Measurements from ENCODE around the gene DDA1. TPM values are rescaled to one million over a fixed set of nuclear protein-coding genes. Genes with fewer than 3 reads are reported as not detected.

DDA1 gene
- total and polyA plus RNA-seq, 9 of the 15 experiments (the other 6 are each of a cell fraction or from before 2014, with no cell fraction given): 1.4 to 83.8 (median 33.8) TPM

DNA sequence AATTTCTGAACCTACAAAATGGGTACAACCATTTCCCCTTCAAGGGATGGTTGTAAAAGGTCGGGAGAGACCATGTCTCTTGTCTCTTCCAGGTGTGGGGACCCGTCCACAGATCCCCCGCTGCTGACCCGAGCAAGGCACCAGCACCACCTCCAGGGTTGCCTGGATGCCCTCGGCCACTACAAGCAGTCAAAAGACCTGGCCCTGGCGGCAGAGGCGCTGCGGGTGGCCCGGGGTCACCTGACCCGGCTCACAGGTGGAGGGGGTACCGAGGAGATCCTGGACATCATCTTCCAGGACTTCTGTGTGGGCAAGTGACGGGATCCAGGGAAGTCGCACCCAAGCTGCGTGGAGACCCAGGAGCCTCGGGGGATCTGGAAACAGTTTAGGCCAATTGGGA lies 32.0 kb downstream of the DDA1 start:
- 93% methylated on average over 13 of the region's 15 CpGs for WGBS (ENCODE audit: insufficient coverage, low coverage, missing lambda C conversion rate)
- no peak overlapping the region for H2AFZ ChIP-seq (ENCODE audit: low read depth, low read length)
- H3K27me3 ChIP-seq (ENCODE audit: control insufficient read depth in 2 of 2, insufficient read depth in 2 of 2, low read length in 2 of 2): no peaks in the 10 kb centered on the region
- H3K9me3 ChIP-seq (replicated peaks; ENCODE audit: control insufficient read depth, insufficient read depth, low read depth, low read length): no peaks in the 10 kb centered on the region
- FAIRE-seq (no peak), DNase-seq (ENCODE audit: extremely low read depth in 1 of 4, low spot score in 3 of 4) (no peak), ATAC-seq (no peak)
- no peaks in the 10 kb centered on the region for H3K9me1 ChIP-seq (ENCODE audit: control insufficient read depth, insufficient read depth, low read length)
- H3K9ac ChIP-seq (ENCODE audit: insufficient read depth in 1 of 2, low read depth in 2 of 2, low read length in 2 of 2): no peak overlapping the region
- peaks cover 24% of the 10 kb centered on the region; the same call in 1 of the 3 replicates for H3K36me3 ChIP-seq (ENCODE audit: control insufficient read depth, insufficient read depth, low read length)
- H4K20me1 ChIP-seq (replicated peaks; ENCODE audit: control insufficient read depth, insufficient read depth, low read length): no peaks in the 10 kb centered on the region; the same call in 1 of the 2 replicates
- no peak overlapping the region for H3K27ac ChIP-seq (ENCODE audit: extremely low read depth, low read depth, low read length)
- POLR2A ChIA-PET: no interaction called here
- H3K4me1 ChIP-seq (replicated peaks in 1 of 2; ENCODE audit: control insufficient read depth in 2 of 2, insufficient read depth in 2 of 2, low read length in 2 of 2): peaks cover 7 to 43% of the 10 kb centered on the region in 2 experiments; a peak in 4 of 5 replicates
- CTCF ChIA-PET (ENCODE audit: low intra/inter-chr PET ratio): no interaction called here
- BruUV-seq (replicated peaks): no TSS peak
- H3K4me2 ChIP-seq (ENCODE audit: insufficient read depth, low read length): no peak overlapping the region
- no peak overlapping the region for H3K4me3 ChIP-seq
- peaks cover 20% of the 10 kb centered on the region for H3K79me2 ChIP-seq (ENCODE audit: control insufficient read depth, insufficient read depth, low read length)
- intact Hi-C loops (cut with micrococcal nuclease) (no loop called here), in situ Hi-C loops (cut with MboI) (no loop called here)
- no peak for TF ChIP-seq CCAR2 (IDR thresholded peaks at IDR 0.05; ENCODE audit: low read depth, low read length)
- no peak for TF ChIP-seq NR4A1 (CRISPR knock-in tag; IDR thresholded peaks at IDR 0.05)
- TF ChIP-seq NR4A1 (tag; IDR thresholded peaks at IDR 0.05): no peak
- TF ChIP-seq JUNB (CRISPR knock-in tag; conservative IDR thresholded peaks at IDR 0.05): no peak
- TF ChIP-seq CBX8 (IDR thresholded peaks at IDR 0.05; ENCODE audit: borderline replicate concordance, extremely low read depth, low read depth, low read length, poor library complexity, severe bottlenecking): no peak
- no peak for TF ChIP-seq FOSL1 (tag; conservative IDR thresholded peaks at IDR 0.05)
- no peak for TF ChIP-seq STAG1 (CRISPR knock-in tag; IDR thresholded peaks at IDR 0.05; ENCODE audit: borderline replicate concordance)
- TF ChIP-seq, protein P1, sequence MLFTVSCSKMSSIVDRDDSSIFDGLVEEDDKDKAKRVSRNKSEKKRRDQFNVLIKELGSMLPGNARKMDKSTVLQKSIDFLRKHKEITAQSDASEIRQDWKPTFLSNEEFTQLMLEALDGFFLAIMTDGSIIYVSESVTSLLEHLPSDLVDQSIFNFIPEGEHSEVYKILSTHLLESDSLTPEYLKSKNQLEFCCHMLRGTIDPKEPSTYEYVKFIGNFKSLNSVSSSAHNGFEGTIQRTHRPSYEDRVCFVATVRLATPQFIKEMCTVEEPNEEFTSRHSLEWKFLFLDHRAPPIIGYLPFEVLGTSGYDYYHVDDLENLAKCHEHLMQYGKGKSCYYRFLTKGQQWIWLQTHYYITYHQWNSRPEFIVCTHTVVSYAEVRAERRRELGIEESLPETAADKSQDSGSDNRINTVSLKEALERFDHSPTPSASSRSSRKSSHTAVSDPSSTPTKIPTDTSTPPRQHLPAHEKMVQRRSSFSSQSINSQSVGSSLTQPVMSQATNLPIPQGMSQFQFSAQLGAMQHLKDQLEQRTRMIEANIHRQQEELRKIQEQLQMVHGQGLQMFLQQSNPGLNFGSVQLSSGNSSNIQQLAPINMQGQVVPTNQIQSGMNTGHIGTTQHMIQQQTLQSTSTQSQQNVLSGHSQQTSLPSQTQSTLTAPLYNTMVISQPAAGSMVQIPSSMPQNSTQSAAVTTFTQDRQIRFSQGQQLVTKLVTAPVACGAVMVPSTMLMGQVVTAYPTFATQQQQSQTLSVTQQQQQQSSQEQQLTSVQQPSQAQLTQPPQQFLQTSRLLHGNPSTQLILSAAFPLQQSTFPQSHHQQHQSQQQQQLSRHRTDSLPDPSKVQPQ (CRISPR knock-in tag; IDR thresholded peaks at IDR 0.05; ENCODE audit: borderline replicate concordance): no peak
- TF ChIP-seq TBL1XR1 (IDR thresholded peaks at IDR 0.05; ENCODE audit: low read length in 2 of 2): no peak
- TF ChIP-seq, protein P2, sequence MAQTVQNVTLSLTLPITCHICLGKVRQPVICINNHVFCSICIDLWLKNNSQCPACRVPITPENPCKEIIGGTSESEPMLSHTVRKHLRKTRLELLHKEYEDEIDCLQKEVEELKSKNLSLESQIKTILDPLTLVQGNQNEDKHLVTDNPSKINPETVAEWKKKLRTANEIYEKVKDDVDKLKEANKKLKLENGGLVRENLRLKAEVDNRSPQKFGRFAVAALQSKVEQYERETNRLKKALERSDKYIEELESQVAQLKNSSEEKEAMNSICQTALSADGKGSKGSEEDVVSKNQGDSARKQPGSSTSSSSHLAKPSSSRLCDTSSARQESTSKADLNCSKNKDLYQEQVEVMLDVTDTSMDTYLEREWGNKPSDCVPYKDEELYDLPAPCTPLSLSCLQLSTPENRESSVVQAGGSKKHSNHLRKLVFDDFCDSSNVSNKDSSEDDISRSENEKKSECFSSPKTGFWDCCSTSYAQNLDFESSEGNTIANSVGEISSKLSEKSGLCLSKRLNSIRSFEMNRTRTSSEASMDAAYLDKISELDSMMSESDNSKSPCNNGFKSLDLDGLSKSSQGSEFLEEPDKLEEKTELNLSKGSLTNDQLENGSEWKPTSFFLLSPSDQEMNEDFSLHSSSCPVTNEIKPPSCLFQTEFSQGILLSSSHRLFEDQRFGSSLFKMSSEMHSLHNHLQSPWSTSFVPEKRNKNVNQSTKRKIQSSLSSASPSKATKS (CRISPR knock-in tag; IDR thresholded peaks at IDR 0.05): no peak
- TF ChIP-seq, protein P3, sequence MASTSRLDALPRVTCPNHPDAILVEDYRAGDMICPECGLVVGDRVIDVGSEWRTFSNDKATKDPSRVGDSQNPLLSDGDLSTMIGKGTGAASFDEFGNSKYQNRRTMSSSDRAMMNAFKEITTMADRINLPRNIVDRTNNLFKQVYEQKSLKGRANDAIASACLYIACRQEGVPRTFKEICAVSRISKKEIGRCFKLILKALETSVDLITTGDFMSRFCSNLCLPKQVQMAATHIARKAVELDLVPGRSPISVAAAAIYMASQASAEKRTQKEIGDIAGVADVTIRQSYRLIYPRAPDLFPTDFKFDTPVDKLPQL (IDR thresholded peaks at IDR 0.05; ENCODE audit: extremely low read depth, insufficient read length): no peak
- no peak for TF ChIP-seq ZBTB8A (IDR thresholded peaks at IDR 0.05; ENCODE audit: partially characterized antibody)

All from K562 (cell line).